OCI-LY1 (cell line): ENCODE measurements around the gene TRIP12.

Source experiments
- H2AFZ ChIP-seq: fragments of 200-600 bp; sonication (generic), shearing (Covaris generic); 2 replicates; pipeline ENCODE4 v1.6.0; 2014; ENCODE audit warnings: antibody characterized with exemption, mild to moderate bottlenecking, low read length
- H3F3A ChIP-seq: fragments of 200-600 bp; sonication (generic), shearing (Covaris generic); 2 replicates; pipeline ENCODE4 v1.6.0; 2014; ENCODE audit warnings: mild to moderate bottlenecking, antibody characterized with exemption, low read length, moderate library complexity; ENCODE audit not compliant: insufficient read depth
- H3K27ac ChIP-seq: fragments of 200-600 bp; sonication (generic); 2 replicates; pipeline ENCODE4 v1.5.1; 2014; ENCODE audit warnings: low read length, mixed run types, mild to moderate bottlenecking, low read depth; ENCODE audit not compliant: poor library complexity, severe bottlenecking
- H3K27me3 ChIP-seq: fragments of 200-600 bp; sonication (generic); 2 replicates; pipeline ENCODE4 v1.6.0; 2014; ENCODE audit warnings: antibody characterized with exemption, mild to moderate bottlenecking, low read length, moderate library complexity; ENCODE audit not compliant: insufficient read depth
- H3K36me3 ChIP-seq: fragments of 200-600 bp; sonication (generic); 2 replicates; pipeline ENCODE4 v1.6.1; 2014; ENCODE audit warnings: mild to moderate bottlenecking, antibody characterized with exemption, low read length, moderate library complexity, mixed read lengths; ENCODE audit not compliant: insufficient read depth
- H3K4me1 ChIP-seq: fragments of 200-600 bp; sonication (generic); 2 replicates; pipeline ENCODE4 v1.5.1; 2014; ENCODE audit warnings: mild to moderate bottlenecking, low read length, moderate library complexity; ENCODE audit not compliant: insufficient read depth, severe bottlenecking
- H3K4me2 ChIP-seq: fragments of 200-600 bp; sonication (generic), shearing (Covaris generic); 2 replicates; pipeline ENCODE4 v1.6.1; 2014; ENCODE audit warnings: low read length
- H3K4me3 ChIP-seq: fragments of 200-600 bp; sonication (generic); 2 replicates; pipeline ENCODE4 v1.5.1; 2014; ENCODE audit warnings: low read length, low read depth, mild to moderate bottlenecking, mixed read lengths; ENCODE audit not compliant: poor library complexity, severe bottlenecking
- H3K79me2 ChIP-seq: fragments of 200-600 bp; shearing (Covaris generic); 2 replicates; pipeline ENCODE4 v1.6.1; 2016; ENCODE audit warnings: mixed run types, low read length, mixed read lengths; ENCODE audit not compliant: insufficient read depth
- H3K9ac ChIP-seq: fragments of 200-600 bp; sonication (generic), shearing (Covaris generic); 2 replicates; pipeline ENCODE4 v1.6.1; 2014; ENCODE audit warnings: mild to moderate bottlenecking, low read length, mixed read lengths
- H3K9me2 ChIP-seq: fragments of 200-600 bp; sonication (generic), shearing (Covaris generic); 2 replicates; pipeline ENCODE4 v1.6.1; 2014; ENCODE audit warnings: low read depth, mild to moderate bottlenecking, low read length, mixed read lengths
- H3K9me3 ChIP-seq: fragments of 200-600 bp; shearing (Covaris generic); 2 replicates; pipeline ENCODE4 v1.6.1; 2014; ENCODE audit warnings: low read length, mixed read lengths
- H4K20me1 ChIP-seq: fragments of 200-600 bp; sonication (generic), shearing (Covaris generic); 2 replicates; pipeline ENCODE4 v1.6.0; 2016; ENCODE audit warnings: mild to moderate bottlenecking, low read length; ENCODE audit not compliant: insufficient read depth
- CTCF ChIP-seq: fragments of 200-600 bp; sonication (generic), shearing (Covaris generic); IDR thresholded peaks from 2 replicates; pipeline ENCODE4 v1.5.1; 2017; ENCODE audit warnings: mild to moderate bottlenecking, antibody characterized with exemption, low read length, moderate library complexity, mixed read lengths
- EZH2 ChIP-seq: fragments of 200-600 bp; sonication (generic), shearing (Covaris generic); IDR thresholded peaks from 2 replicates; pipeline ENCODE4 v1.8.0; 2017; ENCODE audit warnings: borderline replicate concordance, mixed run types, mild to moderate bottlenecking, antibody characterized with exemption, low read length, moderate library complexity, mixed read lengths

Gene TRIP12

GRCh38 chr2:229875549-229875948, 46.3 kb downstream of the TRIP12 start:
- H3K36me3 ChIP-seq, result peaks cover 46% of the 10 kb centered on the region
- no peak overlapping the region for H3K27ac ChIP-seq

GRCh38 chr2:229874647-229875046, 47.2 kb downstream of the TRIP12 start:
- Histone ChIP-seq H3F3A (no peaks in the 10 kb centered on the region), H3K4me2 (no peak overlapping the region), H3K4me1 (peaks cover 5% of the 10 kb centered on the region), H3K79me2 (peaks cover 19% of the 10 kb centered on the region; the same call in 1 of the 2 replicates), H3K9me3 (no peaks in the 10 kb centered on the region), H3K27ac (no peak overlapping the region), H3K27me3 (no peaks in the 10 kb centered on the region), H3K36me3 (peaks cover 46% of the 10 kb centered on the region), H3K9me2 (no peaks in the 10 kb centered on the region), H4K20me1 (no peaks in the 10 kb centered on the region), H2AFZ (no peak overlapping the region), H3K9ac (no peak overlapping the region), H3K4me3 (no peak overlapping the region)
- TF ChIP-seq CTCF (no peak), EZH2 (no peak)

More at GRCh38 chr2:229875549-229875948, 46.3 kb downstream of the TRIP12 start:
- no peak overlapping the region for H3K4me3 ChIP-seq
- H3K4me2 ChIP-seq, result no peak overlapping the region
- H2AFZ ChIP-seq, result no peak overlapping the region
- H3K79me2 ChIP-seq, result peaks cover 19% of the 10 kb centered on the region; the same call in 1 of the 2 replicates
- no peak overlapping the region for H3K9ac ChIP-seq
- no peaks in the 10 kb centered on the region for H3K27me3 ChIP-seq
- peaks cover 5% of the 10 kb centered on the region for H3K4me1 ChIP-seq
- H3K9me3 ChIP-seq, result no peaks in the 10 kb centered on the region
- no peaks in the 10 kb centered on the region for H4K20me1 ChIP-seq
- no peak for TF ChIP-seq CTCF
- no peak for TF ChIP-seq EZH2
- H3K9me2 ChIP-seq, result no peaks in the 10 kb centered on the region
- H3F3A ChIP-seq, result no peaks in the 10 kb centered on the region

- Histone ChIP-seq H3K36me3 (peaks cover 50% of the 10 kb centered on the region), H3K4me2 (no peak overlapping the region)
- TF ChIP-seq CTCF (no peak), EZH2 (no peak)
Measured at GRCh38 chr2:229873123-229873581, 48.7 kb downstream of the TRIP12 start.

More at GRCh38 chr2:229873123-229873581, 48.7 kb downstream of the TRIP12 start:
- H3K9me3 ChIP-seq, result no peaks in the 10 kb centered on the region
- H4K20me1 ChIP-seq, result no peaks in the 10 kb centered on the region
- H3F3A ChIP-seq, result no peaks in the 10 kb centered on the region
- no peak overlapping the region for H3K4me3 ChIP-seq
- H3K9ac ChIP-seq, result no peak overlapping the region
- H3K79me2 ChIP-seq, result peaks cover 23% of the 10 kb centered on the region; the same call in 1 of the 2 replicates
- H2AFZ ChIP-seq, result no peak overlapping the region
- no peaks in the 10 kb centered on the region for H3K9me2 ChIP-seq
- H3K4me1 ChIP-seq, result peaks cover 5% of the 10 kb centered on the region
- H3K27ac ChIP-seq, result no peak overlapping the region
- no peaks in the 10 kb centered on the region for H3K27me3 ChIP-seq
